Myocyte (in vitro differentiated cells): ENCODE results near the gene FIZ1. TPM values are rescaled to one million over a fixed set of nuclear protein-coding genes. Genes with fewer than 3 reads are reported as not detected.
"Not testable (repeated sequence)": the region's sequence is repeated elsewhere in the genome, so short reads cannot be mapped to it uniquely, and the experiment has no call there.

Experiments
- DNase-seq: peaks from one replicate; pipeline ENCODE4 v3.0.0-alpha.2; 2012; ENCODE audit warnings: low read depth
- total RNA-seq: library from RNA; depleted of rRNA; stranded (reverse); fragments of >200 nt; gene quantifications from 2 replicates; pipeline ENCODE4 v1.2.3, GENCODE V29; 2014

Gene FIZ1
- total RNA-seq, 1 donor from 2014 or later = 5.3 TPM

GRCh38 chr19:55598034-55598433 is 1.3 kb downstream of the FIZ1 start:
- no peak for DNase-seq

- DNase-seq = no peak
Observed at GRCh38 chr19:55597501-55597921, 1.8 kb downstream of the FIZ1 start.

GRCh38 chr19:55596304-55596703 is 3.0 kb downstream of the FIZ1 start:
- no peak for DNase-seq

- peak; percentile 34 for DNase-seq
Observed at GRCh38 chr19:55594996-55595545, 4.2 kb downstream of the FIZ1 start.

DNA sequence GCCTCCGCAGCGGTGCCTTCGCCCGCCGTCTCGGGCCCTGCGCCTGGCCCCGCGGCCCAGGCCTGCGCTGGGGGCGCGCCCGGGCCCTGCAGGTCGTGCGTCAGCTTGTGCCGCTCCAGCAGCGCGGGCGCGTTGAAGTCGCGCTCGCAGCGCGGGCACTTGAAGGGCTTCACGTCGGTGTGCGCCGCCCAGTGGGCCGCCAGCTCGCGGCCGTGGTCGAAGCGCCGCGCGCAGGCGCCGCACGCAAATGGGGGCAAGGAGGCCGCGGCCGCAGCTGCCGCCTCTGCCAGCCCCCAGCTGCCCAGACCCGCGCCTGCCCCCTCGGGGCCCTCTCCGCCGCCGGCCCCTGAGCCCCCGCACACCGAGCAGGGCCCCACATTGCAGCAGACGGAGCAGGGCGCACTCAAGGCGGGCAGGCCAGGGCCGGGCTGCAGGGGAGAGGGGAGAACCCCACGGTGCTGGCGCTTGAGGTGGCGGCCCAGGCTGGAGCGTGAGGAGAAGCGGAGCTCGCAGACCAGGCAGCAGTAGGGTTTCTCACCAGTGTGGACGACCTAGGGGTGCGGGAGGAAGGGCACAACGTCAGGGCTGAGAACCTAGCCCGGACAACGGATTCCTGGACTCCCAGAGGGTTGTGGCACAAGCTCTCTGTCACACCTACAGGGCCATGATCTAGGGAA is 6.1 kb downstream of the FIZ1 start:
- DNase-seq = no peak

- no peak for DNase-seq
Observed at GRCh38 chr19:55592391-55593090, 6.8 kb downstream of the FIZ1 start.

DNA sequence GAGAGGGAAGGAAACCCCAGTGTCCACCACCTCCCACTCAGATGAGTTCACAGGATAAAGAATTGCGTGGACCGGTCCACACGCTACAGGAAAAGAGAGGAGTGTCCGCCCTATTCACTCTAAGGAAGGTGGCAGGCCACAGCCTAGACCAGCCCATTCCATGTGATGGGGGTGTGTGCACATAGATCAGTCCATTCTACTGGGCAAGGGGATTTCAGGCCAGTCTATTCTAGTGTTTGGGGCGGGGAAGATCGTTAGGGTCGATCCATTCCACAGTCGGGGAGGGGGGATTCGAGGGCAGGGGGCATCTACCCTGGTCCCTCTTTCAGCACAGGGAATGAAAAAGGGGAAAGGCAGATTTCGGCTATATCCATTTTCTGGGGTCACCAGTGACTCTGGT is 7.8 kb downstream of the FIZ1 start:
- DNase-seq = no peak

DNA sequence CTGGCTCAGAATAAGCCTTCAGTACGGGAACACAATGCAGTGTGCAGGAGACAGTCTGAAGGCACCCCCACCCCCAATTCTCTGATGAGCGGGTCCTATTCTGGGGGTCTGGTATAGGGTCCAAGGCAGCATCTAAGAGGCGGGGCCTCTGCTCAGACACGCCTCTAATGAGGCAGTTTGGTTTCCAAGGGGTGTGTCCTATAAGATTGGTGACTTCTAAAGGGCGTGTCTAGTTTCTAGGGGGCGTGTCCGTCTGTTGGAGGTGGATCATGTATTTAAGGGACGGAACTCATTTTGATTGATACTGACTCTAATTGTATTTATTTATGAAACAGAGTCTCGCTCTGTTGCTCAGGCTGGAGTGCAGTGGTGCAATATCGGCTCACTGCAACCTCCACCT is 8.7 kb downstream of the FIZ1 start:
- DNase-seq = no peak

GRCh38 chr19:55590109-55590508 is 9.2 kb downstream of the FIZ1 start:
- DNase-seq = no peak

- no peak for DNase-seq
Observed at GRCh38 chr19:55588738-55589137, 10.6 kb downstream of the FIZ1 start.

DNA sequence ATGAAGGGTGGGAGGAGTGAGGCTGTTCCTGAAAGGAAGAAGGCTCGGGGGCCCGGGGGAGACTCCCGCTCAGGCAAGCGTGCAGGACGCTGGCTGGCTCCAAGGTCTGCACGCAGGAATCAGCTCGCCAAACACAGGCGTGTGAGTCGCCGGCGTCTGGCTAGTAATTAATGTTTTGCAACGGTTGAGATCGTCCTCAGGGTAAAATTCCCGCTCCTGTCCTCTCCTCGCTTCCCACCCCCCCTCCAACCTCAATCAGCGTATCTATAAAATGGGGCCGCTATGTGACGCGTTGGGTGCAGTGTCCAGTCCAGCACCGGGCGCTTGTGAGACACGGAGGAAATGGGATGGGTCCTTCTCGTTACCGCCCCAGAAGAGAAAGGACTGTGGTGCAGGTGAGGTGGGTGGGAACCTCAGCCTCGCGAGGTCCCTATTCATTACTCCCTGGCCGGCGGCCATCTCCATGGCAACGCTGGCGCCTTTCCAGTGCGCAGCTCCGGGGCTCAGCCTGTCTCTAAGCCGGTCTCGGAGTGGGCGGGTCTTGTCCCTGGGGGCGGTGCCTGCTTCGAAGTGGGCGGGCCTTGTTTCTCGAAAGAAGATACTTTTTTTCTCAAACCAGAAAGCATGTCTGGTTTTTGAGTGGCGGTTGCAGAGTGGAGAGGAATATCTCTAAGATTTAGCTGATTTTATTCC is 12.2 kb downstream of the FIZ1 start:
- DNase-seq = peak; percentile 78

GRCh38 chr19:55585658-55586339 is 13.5 kb downstream of the FIZ1 start:
- DNase-seq = peak; percentile 49

- DNase-seq = no peak
Observed at GRCh38 chr19:55584871-55585270, 14.4 kb downstream of the FIZ1 start.

- not testable (repeated sequence) for DNase-seq
Observed at GRCh38 chr19:55583897-55584296, 15.4 kb downstream of the FIZ1 start.

- DNase-seq = not testable (repeated sequence)
Observed at GRCh38 chr19:55582284-55582683, 17.0 kb downstream of the FIZ1 start.

DNA sequence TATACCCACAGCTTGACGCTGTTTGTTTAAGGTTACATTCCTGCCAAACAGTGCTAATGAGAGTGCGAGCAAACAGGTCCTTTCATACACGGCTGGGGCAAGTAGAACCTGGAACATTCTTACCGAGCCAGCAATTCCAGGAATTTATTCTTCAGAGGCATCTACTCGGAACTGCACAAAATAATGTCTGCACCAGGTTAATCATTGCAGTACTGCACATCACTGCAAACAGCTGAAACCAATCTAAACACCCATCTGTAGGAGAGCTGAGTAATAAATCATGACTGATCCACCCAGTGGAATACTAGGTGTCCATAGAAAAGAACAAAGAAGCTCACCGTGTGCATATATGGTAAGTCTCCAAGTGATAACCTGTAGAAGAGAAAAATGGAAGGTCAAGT is 17.5 kb downstream of the FIZ1 start:
- DNase-seq = no peak

GRCh38 chr19:55581145-55581822 is 18.0 kb downstream of the FIZ1 start:
- DNase-seq = no peak

- peak; percentile 95 for DNase-seq
Observed at GRCh38 chr19:55580628-55581144, 18.6 kb downstream of the FIZ1 start, which contains the start of gene ZNF579. Gene ZNF579 (minus strand): TSS chr19:55580848. CDS start chr19:55579639, 1,209 bp downstream.

DNA sequence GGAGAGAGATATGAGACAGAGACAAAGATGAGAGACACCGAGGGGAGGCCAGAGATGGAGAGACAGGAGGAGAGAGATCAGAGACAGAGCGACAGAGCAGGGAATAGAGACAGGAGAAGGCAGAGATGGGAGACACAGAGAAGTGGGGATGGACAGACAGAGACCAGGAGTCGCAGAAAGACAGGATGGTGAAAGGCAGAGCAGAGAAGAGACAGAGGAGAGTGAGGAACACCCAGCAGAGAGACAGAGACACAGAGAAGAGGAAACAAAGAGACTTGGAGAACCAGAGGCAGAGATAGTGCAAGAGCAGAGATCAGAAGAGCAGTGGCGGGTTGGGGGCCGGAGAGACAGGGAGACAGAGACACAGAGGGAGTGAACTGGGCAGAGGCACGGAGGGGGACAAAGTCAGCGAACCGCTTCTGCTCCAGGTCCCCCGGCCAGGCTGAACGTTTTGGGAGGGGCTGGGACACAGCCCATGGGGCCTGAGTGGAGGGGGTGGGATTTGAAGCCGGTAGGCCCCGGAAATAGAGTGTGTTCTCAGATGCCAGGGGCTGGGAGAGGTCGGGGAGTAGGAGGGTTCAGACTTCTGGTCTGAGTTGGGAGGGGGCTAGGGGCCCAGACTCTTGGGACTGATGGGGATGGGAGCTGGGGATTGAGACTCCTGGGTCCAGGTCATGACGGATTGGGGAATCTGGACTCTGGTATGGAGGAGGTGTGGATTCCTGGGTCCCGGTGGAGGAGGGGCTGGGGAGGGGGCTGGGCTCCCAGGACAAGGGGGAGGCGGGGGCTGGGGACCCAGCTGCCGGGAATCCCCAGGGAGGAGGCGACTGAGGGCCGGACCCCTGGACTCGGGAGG is 19.3 kb downstream of the FIZ1 start:
- peak; percentile 60 for DNase-seq
